GM12891 (cell line): ENCODE data around the gene DEF6.

Experiments
- POLR2A ChIP-seq: IDR thresholded peaks from 2 replicates; pipeline ENCODE4 v1.6.1; 2011; ENCODE audit warnings: low read depth, low read length, control low read depth
- POLR2AphosphoS5 ChIP-seq: IDR thresholded peaks from 2 replicates; pipeline ENCODE4 v1.6.1; 2011; ENCODE audit warnings: low read depth, low read length, control low read depth

DNA sequence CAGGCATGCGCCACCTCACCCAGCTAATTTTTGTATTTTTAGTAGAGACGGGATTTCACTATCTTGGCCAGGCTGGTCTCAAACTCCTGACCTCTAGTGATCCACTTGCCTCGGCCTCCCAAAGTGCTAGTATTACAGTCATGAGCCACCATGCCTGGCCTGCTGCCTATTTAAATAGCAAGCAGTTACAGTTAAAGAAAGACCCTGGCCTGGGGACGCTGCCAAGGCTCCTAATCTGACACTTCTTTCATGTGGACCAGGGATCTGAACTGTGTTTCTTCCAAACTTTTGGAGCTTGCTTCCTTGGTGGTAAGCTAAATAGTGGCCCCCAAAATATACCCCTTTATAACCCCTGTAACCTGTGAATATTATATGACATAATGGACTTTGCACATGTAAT lies 60.1 kb downstream of the DEF6 start:
- TF ChIP-seq POLR2A: no peak
- TF ChIP-seq POLR2AphosphoS5: no peak
